ENCODE data around the gene MAP4K3. TPM values are rescaled to one million over a fixed set of nuclear protein-coding genes. Genes with fewer than 3 reads are reported as not detected.

Gene MAP4K3
- total and polyA plus RNA-seq, 9 of the 15 experiments (the other 6 are each of a cell fraction or from before 2014, with no cell fraction given): 3.1 to 30.0 (median 16.9) TPM

- H2AFZ ChIP-seq (ENCODE audit: low read depth, low read length): no peak overlapping the region
- peak overlapping the region; percentile 30 for H3K4me2 ChIP-seq (ENCODE audit: insufficient read depth, low read length)
- peak overlapping the region; percentile 2; the same call in 2 of the 3 replicates for H3K27ac ChIP-seq (ENCODE audit: extremely low read depth, low read depth, low read length)
- POLR2A ChIA-PET: interaction anchor here (0.5 to 1.8 kb wide), 8 partner anchors 11 to 1763 kb away, joined by 3 to 7 read pairs (median 4); partner anchors contain the start of gene SRSF7
- DNase-seq (ENCODE audit: extremely low read depth in 1 of 4, low spot score in 3 of 4) (peak in 3 of 4 experiments; percentile 15 to 67 (median 56)), FAIRE-seq (no peak), ATAC-seq (peak; percentile 41)
- H3K9me1 ChIP-seq (ENCODE audit: control insufficient read depth, insufficient read depth, low read length): no peaks in the 10 kb centered on the region
- no peaks in the 10 kb centered on the region for H3K27me3 ChIP-seq (ENCODE audit: control insufficient read depth in 2 of 2, insufficient read depth in 2 of 2, low read length in 2 of 2)
- intact Hi-C loops (cut with micrococcal nuclease): loop anchor here (10.0 kb wide), 1 partner anchor 309 kb away; the partner anchor contains the start of gene SOS1
- CTCF ChIA-PET (ENCODE audit: low intra/inter-chr PET ratio): no interaction called here
- 12% methylated on average over 5 of the region's 5 CpGs for WGBS (ENCODE audit: insufficient coverage, low coverage, missing lambda C conversion rate)
- peaks cover 20 to 32% of the 10 kb centered on the region in 2 experiments for H3K4me1 ChIP-seq (replicated peaks in 1 of 2; ENCODE audit: control insufficient read depth in 2 of 2, insufficient read depth in 2 of 2, low read length in 2 of 2)
- H3K4me3 ChIP-seq: no peak overlapping the region
- H4K20me1 ChIP-seq (replicated peaks; ENCODE audit: control insufficient read depth, insufficient read depth, low read length): 0 out of 2 replicates have a peak, but pooled peaks cover 7% of the 10 kb centered on the region
- peak overlapping the region in 1 of 2 experiments; percentile 43; a peak in 1 of 4 replicates for H3K9ac ChIP-seq (ENCODE audit: insufficient read depth in 1 of 2, low read depth in 2 of 2, low read length in 2 of 2)
- no TSS peak for BruUV-seq (replicated peaks)
- H3K79me2 ChIP-seq (ENCODE audit: control insufficient read depth, insufficient read depth, low read length): peaks cover 98% of the 10 kb centered on the region
- in situ Hi-C loops (cut with MboI): no loop called here
- no peaks in the 10 kb centered on the region for H3K9me3 ChIP-seq (replicated peaks; ENCODE audit: control insufficient read depth, insufficient read depth, low read depth, low read length)
- H3K36me3 ChIP-seq (ENCODE audit: control insufficient read depth, insufficient read depth, low read length): peaks cover 5% of the 10 kb centered on the region; the same call in 1 of the 3 replicates
- TF ChIP-seq ARID3A (IDR thresholded peaks at IDR 0.05; ENCODE audit: borderline replicate concordance, low read depth, low read length) (0 out of 2 replicates have a peak, but pooled peaks have one; percentile 33), RBM39 (optimal IDR thresholded peaks at IDR 0.05; ENCODE audit: low read depth, low read length) (no peak), CREM (IDR thresholded peaks at IDR 0.05; ENCODE audit: low read depth) (0 out of 2 replicates have a peak, but pooled peaks have one; percentile 14), KLF13 (tag; IDR thresholded peaks at IDR 0.05; ENCODE audit: borderline replicate concordance, low read depth) (no peak), JUND (IDR thresholded peaks at IDR 0.05; ENCODE audit: borderline replicate concordance, low read depth, low read length) (0 out of 2 replicates have a peak, but pooled peaks have one; percentile 23), JUND (tag; IDR thresholded peaks at IDR 0.05; ENCODE audit: borderline replicate concordance, low read depth, low read length) (no peak), CBFA2T2 (conservative IDR thresholded peaks at IDR 0.05) (peak; percentile 30; the same call in 1 of the 2 replicates), CREB1 (IDR thresholded peaks at IDR 0.05) (no peak), CREB1 (CRISPR knock-in tag; IDR thresholded peaks at IDR 0.05) (no peak), HNRNPK (IDR thresholded peaks at IDR 0.05; ENCODE audit: low read depth, low read length, poor library complexity, severe bottlenecking) (no peak), EP300 (IDR thresholded peaks at IDR 0.05; ENCODE audit: low read length) (0 out of 2 replicates have a peak, but pooled peaks have one; percentile 22), KAT2B (IDR thresholded peaks at IDR 0.05; ENCODE audit: low read depth, low read length) (no peak), RCOR1 (IDR thresholded peaks at IDR 0.05; ENCODE audit: borderline replicate concordance in 1 of 2, low read depth in 2 of 2, low read length in 2 of 2) (0 out of 4 replicates have a peak, but pooled peaks of 1 of the 2 experiments have one; percentile 44), PML (IDR thresholded peaks at IDR 0.05; ENCODE audit: low read length) (no peak), PTBP1 (IDR thresholded peaks at IDR 0.05; ENCODE audit: low read depth, low read length) (no peak), IRF2 (CRISPR knock-in tag; IDR thresholded peaks at IDR 0.05) (no peak), ZNF3 (CRISPR knock-in tag; IDR thresholded peaks at IDR 0.05) (no peak)
Measured at GRCh38 chr2:39433586-39434195, 3.4 kb downstream of the MAP4K3 start.
